HL-60 (cell line): ENCODE measurements around the gene CTDSP1.

Source experiments
- DNase-seq, 2 experiments: peaks; one replicate each; pipeline ENCODE4 v3.0.0-alpha.2; 2010 to 2020; ENCODE audit warnings: low read depth in 1 of 2, low spot score in 1 of 2
- H3K27ac ChIP-seq: fragments of 250-450 bp; sonication (Bioruptor Pico); replicated peaks from 2 replicates; pipeline ENCODE4 v1.5.1; 2020; ENCODE audit warnings: mild to moderate bottlenecking, moderate library complexity
- H3K27me3 ChIP-seq: fragments of 250-450 bp; sonication (Bioruptor Pico); 2 replicates; pipeline ENCODE4 v1.5.1; 2021; ENCODE audit warnings: mild to moderate bottlenecking, moderate library complexity; ENCODE audit not compliant: insufficient read depth, poor library complexity, severe bottlenecking
- H3K4me3 ChIP-seq: replicated peaks from 2 replicates; pipeline ENCODE4 v1.5.1; 2011; ENCODE audit warnings: mild to moderate bottlenecking, control low read depth, low read length; ENCODE audit not compliant: insufficient read depth
- GABPA ChIP-seq: IDR thresholded peaks from 2 replicates; pipeline ENCODE4 v1.6.1; 2012; ENCODE audit warnings: low read depth
- POLR2AphosphoS5 ChIP-seq: IDR thresholded peaks from 2 replicates; pipeline ENCODE4 v1.6.1; 2012; ENCODE audit warnings: low read depth
- SPI1 ChIP-seq: IDR thresholded peaks from 2 replicates; pipeline ENCODE4 v1.6.1; 2012; ENCODE audit warnings: low read depth, mild to moderate bottlenecking, borderline replicate concordance
- TF ChIP-seq, protein P1 (sequence below): IDR thresholded peaks from one replicate; pipeline ENCODE4 v1.5.1; 2011; ENCODE audit warnings: low read length, control low read depth, inconsistent platforms; ENCODE audit not compliant: insufficient read depth
- TF ChIP-seq, protein P2 (sequence below): IDR thresholded peaks from 2 replicates; pipeline ENCODE4 v1.6.1; 2012; ENCODE audit warnings: low read depth; ENCODE audit not compliant: insufficient replicate concordance

The CTDSP1 gene

GRCh38 chr2:218438596-218438995 is 38.9 kb downstream of the CTDSP1 start:
- DNase-seq = peak in 1 of 2 experiments; percentile 18

GRCh38 chr2:218444692-218445357 is 45.2 kb downstream of the CTDSP1 start:
- Histone ChIP-seq H3K27ac (no peak overlapping the region), H3K4me3 (no peak overlapping the region)
- TF ChIP-seq GABPA (no peak), POLR2AphosphoS5 (no peak), SPI1 (no peak)
- TF ChIP-seq, protein P1, sequence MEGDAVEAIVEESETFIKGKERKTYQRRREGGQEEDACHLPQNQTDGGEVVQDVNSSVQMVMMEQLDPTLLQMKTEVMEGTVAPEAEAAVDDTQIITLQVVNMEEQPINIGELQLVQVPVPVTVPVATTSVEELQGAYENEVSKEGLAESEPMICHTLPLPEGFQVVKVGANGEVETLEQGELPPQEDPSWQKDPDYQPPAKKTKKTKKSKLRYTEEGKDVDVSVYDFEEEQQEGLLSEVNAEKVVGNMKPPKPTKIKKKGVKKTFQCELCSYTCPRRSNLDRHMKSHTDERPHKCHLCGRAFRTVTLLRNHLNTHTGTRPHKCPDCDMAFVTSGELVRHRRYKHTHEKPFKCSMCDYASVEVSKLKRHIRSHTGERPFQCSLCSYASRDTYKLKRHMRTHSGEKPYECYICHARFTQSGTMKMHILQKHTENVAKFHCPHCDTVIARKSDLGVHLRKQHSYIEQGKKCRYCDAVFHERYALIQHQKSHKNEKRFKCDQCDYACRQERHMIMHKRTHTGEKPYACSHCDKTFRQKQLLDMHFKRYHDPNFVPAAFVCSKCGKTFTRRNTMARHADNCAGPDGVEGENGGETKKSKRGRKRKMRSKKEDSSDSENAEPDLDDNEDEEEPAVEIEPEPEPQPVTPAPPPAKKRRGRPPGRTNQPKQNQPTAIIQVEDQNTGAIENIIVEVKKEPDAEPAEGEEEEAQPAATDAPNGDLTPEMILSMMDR = no peak
- TF ChIP-seq, protein P2, sequence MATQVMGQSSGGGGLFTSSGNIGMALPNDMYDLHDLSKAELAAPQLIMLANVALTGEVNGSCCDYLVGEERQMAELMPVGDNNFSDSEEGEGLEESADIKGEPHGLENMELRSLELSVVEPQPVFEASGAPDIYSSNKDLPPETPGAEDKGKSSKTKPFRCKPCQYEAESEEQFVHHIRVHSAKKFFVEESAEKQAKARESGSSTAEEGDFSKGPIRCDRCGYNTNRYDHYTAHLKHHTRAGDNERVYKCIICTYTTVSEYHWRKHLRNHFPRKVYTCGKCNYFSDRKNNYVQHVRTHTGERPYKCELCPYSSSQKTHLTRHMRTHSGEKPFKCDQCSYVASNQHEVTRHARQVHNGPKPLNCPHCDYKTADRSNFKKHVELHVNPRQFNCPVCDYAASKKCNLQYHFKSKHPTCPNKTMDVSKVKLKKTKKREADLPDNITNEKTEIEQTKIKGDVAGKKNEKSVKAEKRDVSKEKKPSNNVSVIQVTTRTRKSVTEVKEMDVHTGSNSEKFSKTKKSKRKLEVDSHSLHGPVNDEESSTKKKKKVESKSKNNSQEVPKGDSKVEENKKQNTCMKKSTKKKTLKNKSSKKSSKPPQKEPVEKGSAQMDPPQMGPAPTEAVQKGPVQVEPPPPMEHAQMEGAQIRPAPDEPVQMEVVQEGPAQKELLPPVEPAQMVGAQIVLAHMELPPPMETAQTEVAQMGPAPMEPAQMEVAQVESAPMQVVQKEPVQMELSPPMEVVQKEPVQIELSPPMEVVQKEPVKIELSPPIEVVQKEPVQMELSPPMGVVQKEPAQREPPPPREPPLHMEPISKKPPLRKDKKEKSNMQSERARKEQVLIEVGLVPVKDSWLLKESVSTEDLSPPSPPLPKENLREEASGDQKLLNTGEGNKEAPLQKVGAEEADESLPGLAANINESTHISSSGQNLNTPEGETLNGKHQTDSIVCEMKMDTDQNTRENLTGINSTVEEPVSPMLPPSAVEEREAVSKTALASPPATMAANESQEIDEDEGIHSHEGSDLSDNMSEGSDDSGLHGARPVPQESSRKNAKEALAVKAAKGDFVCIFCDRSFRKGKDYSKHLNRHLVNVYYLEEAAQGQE = no peak

More at GRCh38 chr2:218438596-218438995, 38.9 kb downstream of the CTDSP1 start:
- Histone ChIP-seq H3K4me3 (no peak overlapping the region), H3K27me3 (no peaks in the 10 kb centered on the region), H3K27ac (no peak overlapping the region; the same call in 1 of the 2 replicates)
- no peak for TF ChIP-seq POLR2AphosphoS5
- TF ChIP-seq, protein P1 = no peak
- no peak for TF ChIP-seq GABPA
- TF ChIP-seq SPI1 = no peak
- TF ChIP-seq, protein P2 = no peak

DNA sequence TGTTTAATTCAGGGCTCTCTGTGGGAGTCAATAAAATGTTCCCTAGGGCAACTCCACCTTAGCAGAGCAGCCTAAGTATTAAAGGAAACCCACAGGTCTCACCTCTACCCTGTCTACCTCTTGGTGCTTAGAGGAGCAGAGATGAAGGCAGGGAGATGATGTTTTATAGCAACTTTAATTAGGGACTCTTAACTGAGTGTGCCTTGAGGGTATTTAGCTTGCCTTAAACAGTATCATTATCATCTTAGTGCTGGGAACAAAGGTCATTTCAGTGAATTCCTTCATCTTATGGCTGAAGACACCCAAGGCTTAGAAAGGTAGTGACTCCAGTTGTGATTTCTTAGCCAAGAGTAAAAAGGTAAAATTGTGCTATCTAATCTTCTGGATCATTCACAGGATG is 45.9 kb downstream of the CTDSP1 start:
- no peak for DNase-seq
- H3K4me3 ChIP-seq = no peak overlapping the region
- no peak overlapping the region for H3K27ac ChIP-seq
- TF ChIP-seq GABPA (no peak), SPI1 (no peak), POLR2AphosphoS5 (no peak)
- TF ChIP-seq, protein P2 = no peak
- TF ChIP-seq, protein P1 = no peak
- H3K27me3 ChIP-seq = no peaks in the 10 kb centered on the region

More at GRCh38 chr2:218444692-218445357, 45.2 kb downstream of the CTDSP1 start:
- no peaks in the 10 kb centered on the region for H3K27me3 ChIP-seq
- DNase-seq = no peak
